ENCODE data around the gene GAMT.

GAMT gene

DNA sequence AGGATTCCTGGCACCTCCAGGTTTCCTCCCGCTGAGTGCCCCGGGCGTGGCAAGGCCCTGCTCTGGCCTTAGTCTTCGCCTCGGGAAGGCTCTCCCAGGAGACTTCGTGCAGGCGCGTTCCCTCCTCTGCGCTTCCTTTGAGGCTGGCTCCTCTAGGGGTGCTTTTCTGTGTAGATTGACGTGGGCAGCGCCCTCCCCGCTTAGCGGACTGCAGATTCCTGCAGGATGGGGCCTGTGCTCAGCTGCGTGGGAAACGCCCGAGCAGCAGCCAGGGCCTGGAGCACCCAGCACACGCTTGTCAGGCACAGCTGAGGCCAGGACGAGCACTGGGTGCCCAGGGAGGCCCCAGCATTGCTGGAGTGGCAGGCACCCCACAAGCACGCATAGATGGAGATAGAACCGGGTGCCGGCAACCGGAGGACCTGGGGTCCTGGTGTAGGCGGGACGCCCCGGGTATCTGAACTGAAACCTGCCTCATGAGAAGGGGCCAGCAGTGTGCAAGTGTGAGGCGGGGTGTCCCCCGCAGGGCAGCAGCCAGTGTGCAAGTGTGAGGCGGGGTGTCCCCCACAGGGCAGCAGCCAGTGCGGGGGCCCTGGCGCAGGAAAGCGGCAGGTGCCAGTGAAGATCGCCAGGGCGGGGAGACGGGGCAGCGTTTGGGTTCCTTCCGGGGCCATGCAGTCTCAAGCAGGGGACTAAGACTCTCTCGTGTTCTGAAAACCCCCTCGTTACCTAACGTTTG is 14.2 kb downstream of the GAMT start:
- DNase-seq = peak in 2 of 56 donors; percentile 36 to 40

- no peak for DNase-seq
These were observed 15.5 kb downstream of the GAMT start for GRCh38 chr19:1385816-1386215.

DNA sequence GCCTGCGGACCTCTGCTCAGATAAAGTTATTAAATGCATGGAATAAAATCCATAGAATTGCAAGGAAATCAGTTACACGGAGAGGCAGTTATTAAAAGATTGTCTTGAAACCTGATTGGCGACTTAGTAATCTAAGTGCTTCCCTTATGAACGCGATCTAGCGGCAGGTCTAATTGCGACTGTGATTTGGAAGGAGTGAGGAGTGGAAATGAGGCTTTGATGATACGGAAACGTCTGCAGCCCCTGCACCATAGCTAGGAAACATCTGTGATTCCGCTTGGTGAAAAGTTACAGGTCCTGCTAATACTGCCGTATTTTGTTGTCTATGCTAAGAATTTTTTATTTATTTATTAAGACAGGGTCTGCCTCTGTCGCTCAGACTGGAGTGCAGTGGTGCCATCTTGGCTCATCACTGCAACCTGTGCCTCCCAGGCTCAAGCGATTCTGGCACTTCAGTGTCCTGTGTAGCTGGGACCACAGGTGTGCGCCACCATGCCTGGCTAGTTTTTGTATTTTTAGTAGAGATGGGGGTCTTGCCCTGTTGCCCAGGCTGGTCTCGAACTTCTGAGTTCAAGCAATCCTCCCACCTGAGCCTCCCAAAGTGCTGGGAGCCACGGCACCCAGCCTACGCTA is 16.7 kb downstream of the GAMT start:
- peak in 1 of 56 donors; percentile 21 for DNase-seq

GRCh38 chr19:1384085-1384462 is 17.3 kb downstream of the GAMT start:
- DNase-seq = peak in 1 of 56 donors; percentile 80

DNA sequence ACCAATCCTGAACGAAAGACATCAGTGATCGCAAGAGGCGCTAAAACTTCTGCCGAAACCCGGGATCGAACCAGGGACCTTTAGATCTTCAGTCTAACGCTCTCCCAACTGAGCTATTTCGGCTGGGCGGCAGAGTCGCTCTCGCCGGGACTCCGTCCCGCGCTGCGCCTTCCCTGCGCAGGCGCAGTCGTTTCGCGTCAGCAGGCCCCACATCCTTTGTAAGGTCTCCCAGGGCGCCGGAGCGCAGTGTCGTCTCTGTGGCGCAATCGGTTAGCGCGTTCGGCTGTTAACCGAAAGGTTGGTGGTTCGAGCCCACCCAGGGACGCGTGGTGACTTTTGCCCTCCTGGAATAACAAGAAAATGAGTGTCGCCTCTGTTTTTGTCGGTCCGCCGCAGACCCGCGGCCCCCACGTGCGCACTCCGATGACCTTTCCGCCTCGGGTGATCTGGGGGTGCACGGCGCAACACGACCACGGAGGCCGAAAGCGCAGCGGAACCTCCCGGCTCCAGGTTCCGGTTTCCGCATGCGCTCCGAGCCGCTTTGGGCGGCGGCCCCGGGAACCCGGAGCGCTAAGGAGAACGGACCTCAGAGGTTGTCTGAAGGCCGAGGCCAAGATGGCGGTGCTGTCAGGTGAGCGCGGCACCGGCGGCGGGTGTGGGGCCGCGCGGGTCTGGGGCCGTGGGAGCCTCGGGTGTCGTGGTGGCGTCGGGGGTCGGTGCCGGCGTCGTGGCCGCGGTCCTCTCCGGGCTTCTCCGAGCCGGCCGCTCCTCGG is 17.8 kb downstream of the GAMT start, which contains the start of gene NDUFS7:
NDUFS7 (plus strand) TSS at position 596 of the 773 bp plus-strand sequence; CDS start at position 616, 20 bp downstream.
- DNase-seq = peak in 55 of 56 donors; percentile 59 to 99 (median 93)

DNA sequence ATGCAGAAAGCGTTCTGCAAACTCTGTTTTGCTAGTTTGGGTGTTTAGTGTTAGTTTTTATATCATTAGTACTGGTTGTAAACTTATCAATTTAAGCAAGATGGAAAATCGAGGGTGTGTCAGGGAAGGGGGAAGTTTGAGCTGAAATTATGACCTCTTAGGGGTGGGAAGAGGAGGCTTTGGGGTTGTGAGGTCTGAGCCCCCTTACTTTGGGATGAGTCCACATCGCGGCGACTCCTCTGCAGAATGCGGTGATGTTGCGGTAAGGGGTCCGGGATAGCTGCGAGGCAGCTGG is 18.4 kb downstream of the GAMT start:
- no peak for DNase-seq

GRCh38 chr19:1382250-1382649 is 19.1 kb downstream of the GAMT start:
- no peak for DNase-seq

DNA sequence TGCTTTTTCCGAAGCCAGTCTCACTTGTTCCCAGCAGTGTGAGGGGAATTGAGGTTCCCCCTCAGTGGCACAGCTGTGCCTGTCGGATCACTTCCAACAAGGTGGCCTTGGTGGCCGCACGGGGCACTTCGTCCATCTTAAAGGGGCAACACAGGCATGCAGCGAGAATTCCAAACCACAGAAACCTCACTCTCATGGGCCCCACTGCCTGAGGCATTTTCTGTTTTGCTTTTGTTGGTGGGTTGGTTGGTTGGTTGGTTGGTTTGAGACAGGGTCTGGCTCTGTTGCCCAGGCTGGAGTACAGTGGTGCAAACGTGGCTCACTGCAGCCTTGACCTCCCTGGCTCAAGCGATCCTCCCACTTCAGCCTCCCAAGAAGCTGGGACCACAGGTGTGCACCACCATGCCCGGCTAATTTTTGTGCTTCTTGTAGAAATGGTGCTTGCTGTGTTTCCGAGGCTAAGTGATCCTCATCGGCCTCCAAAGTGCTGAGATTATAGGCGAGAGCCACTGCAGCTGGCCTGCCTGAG is 21.3 kb downstream of the GAMT start:
- no peak for DNase-seq

DNA sequence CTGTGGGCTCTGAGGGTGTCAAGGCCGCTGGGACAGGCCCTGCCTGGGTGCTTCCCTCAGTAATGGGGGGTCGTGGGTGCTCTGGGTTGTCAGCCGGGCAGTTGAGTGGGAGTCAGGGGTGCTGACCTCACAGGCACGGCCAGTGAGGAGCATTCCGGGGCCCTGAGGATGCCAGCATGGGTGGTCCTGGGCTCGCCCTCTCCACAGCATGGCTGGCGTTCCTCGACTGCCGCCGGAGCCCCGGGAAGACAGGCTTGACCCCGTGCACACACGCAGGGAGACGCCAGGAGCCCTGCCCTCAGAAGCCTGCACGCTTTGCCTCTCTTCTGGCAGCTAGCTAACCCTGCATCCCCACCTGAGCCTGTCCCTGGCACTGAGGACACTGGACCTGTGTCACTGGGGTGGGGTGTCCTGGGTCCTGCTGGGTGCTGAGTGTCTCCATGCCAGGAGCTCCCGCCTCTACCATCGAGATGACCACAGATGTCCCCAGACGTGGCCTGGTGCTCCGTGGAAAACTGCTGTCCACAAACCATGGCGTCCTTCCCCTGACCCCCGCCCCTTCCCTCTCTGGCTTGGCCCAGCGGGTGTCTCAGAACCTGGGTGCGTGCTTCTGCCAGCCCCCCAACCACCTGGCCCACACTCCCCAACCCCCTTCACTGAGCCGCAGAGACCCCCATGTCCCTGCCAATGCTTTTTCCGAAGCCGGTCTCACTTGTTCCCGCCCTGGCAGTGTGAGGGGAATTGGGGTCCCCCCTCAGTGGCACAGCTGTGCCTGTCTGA is 22.0 kb downstream of the GAMT start:
- DNase-seq = no peak

GRCh38 chr19:1377965-1378785 is 23.2 kb downstream of the GAMT start:
- DNase-seq = no peak

DNA sequence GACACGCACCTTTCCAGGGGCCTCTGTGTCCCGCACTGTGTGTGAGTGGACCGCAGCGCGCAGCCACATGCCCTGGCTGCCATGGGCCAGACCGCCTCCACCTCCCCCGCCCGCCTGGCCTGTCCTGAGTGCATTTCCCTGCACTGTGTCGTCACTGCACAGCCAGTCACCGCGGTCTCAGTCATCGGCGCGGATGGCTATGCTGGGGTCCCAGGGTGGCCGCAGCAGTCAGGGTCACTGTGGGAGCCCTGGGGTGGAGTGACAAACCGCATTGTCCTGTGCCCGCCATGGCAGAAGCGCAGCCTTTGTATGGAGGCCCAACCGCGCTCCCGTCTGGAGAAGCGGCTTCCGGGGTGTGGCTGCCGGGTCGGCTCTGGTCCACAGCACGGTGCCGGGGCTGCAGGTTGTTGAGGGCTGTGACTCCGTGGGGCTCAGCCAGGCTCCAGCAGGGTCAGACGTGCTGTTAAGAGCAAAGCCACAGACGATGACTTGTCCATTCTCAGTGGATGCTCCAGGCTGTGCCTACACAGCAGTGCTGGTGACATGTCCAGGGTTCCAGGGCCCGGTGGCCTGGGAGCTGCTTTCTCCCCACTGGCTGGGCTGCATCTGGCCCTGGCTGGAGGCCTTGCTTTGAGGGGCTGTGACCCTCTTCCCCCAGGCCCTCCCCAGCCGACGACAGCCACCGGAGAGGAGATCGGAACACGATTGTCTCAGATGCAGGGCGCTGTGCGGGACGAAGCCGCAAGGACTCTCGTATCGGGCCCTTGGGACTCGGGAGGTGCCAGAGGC is 24.0 kb downstream of the GAMT start:
- DNase-seq = no peak

DNA sequence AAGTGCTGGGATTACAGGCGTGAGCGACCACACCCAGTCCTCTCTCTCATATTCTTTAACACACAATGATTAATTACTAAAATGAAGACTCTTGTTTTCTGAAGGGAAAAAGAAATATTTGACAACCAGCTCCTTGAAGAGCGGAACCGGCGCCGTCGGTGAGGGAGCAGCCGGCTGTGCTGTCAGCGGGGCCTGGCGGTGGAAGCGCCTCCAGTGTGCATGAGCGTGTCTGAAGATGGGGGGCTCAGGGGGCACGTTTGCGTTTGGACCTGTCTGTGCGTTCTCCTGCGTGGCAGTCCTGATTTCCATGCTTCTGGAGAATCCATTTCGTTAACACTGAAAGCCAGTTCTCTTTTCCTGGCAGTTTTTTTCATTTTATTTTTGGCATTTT is 24.9 kb downstream of the GAMT start:
- DNase-seq = no peak

DNA sequence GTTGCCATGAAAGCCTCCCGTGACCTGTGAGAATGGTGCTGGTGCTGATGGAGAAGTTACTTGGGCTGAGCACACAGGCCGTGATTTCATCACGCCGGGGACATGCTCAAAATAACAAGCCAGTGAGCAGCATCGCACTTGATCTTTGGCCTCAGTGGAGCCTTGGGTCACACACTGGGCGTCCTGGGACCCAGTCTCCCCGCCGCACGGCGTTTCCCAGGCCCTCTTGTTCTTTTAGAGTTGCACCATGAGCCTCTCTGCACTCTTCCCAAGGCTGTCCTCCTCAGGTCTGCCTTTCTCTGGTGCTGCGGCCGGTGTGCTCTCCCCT is 27.1 kb downstream of the GAMT start:
- DNase-seq = no peak

- peak in 25 of 56 donors; percentile 13 to 73 (median 37) for DNase-seq
These were observed 27.6 kb downstream of the GAMT start for GRCh38 chr19:1373534-1374249.

DNA sequence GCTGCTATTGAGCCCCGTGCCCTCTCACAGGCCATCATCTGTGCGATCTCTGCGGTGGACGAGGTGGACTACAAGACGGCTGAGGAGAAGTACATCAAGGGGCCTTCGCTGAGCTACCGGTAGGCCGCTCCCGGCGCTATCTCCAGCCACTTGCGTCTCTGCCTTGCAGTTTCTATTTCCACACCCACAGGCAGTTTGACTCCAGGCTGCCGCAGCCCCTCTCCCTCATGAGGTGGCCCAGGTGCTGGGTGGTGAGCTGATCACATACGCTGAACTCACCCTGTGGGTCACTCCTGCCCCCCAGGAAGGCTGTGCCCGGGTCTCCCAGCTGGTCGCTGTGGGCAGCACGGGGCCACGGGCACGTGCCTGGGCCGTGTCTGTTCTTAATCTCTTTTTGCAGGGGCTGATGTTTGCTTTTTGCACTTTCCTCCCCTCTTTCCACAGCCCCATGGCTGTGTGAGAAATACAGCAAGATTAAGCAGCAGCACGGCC is 28.3 kb downstream of the GAMT start:
- no peak for DNase-seq

DNA sequence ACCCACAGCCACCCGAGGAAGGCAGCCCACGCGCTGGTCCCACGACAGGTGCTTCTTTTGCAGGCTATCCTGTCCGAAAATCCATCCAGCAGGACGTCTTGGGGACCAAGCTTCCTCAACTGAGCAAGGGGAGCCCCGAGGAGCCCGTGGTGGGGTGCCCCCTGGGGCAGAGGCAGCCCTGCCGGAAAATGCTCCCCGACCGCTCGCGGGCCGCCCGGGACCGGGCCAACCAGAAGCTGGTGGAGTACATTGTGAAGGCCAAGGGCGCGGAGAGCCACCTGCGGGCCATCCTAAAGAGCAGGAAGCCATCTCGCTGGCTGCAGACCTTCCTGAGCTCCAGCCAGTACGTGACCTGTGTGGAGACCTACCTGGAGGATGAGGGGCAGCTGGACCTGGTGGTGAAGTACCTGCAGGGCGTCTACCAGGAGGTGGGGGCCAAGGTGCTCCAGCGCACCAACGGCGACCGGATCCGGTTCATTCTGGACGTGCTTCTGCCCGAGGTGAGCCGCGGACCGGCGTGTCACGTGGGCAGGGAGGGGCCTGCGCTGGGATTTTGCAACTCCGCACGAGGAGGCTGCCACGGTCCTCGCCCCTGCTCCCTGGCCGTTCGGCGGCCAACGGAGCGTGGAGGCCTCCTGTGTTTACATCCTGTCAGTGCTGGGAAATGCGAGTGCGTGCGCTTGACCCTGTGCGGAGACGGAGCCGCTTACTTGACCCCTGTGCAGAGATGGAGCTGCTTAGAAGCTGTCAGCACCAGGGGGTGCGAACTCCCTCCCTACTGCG is 30.6 kb downstream of the GAMT start:
- DNase-seq = no peak

GRCh38 chr19:1369214-1369805 is 32.0 kb downstream of the GAMT start:
- no peak for DNase-seq

Measured in nucleus accumbens (tissue), 56 donors.